Cardiac fibroblast (primary cell): Measurements from ENCODE around the gene STON2.

Source experiments
- DNase-seq, 2 donors: peaks; one replicate each; pipeline versions ENCODE4 v3.0.0 to v3.0.0-alpha.2; 2010; ENCODE audit warnings: low read depth in 2 of 2
- H3K4me3 ChIP-seq, 2 donors: replicated peaks in 1 of 2; 1 replicate in 1 of 2; 2 replicates in 1 of 2; pipeline ENCODE4 v1.5.1; 2011; ENCODE audit warnings: low read depth in 2 of 2, low read length in 2 of 2, mild to moderate bottlenecking in 2 of 2, moderate library complexity in 1 of 2
- CTCF ChIP-seq: IDR thresholded peaks from one replicate; pipeline ENCODE4 v1.5.1; 2011; ENCODE audit warnings: low read depth, mild to moderate bottlenecking, low read length, inconsistent platforms

STON2 gene

GRCh38 chr14:81408595-81408994, 8.5 kb upstream of the STON2 start:
- DNase-seq, result no peak
- H3K4me3 ChIP-seq, result no peak overlapping the region
- TF ChIP-seq CTCF, result no peak

- peak; percentile 56 to 76 for DNase-seq
- no peak overlapping the region for H3K4me3 ChIP-seq
- no peak for TF ChIP-seq CTCF
Measured at GRCh38 chr14:81406863-81407262, 6.7 kb upstream of the STON2 start.

GRCh38 chr14:81402123-81402495, 2.0 kb upstream of the STON2 start:
- DNase-seq, result peak; percentile 26 to 49
- TF ChIP-seq CTCF, result no peak
- no peak overlapping the region for H3K4me3 ChIP-seq

GRCh38 chr14:81401420-81402122, 1.4 kb upstream of the STON2 start:
- TF ChIP-seq CTCF, result no peak
- DNase-seq, result peak; percentile 76 to 95
- no peak overlapping the region for H3K4me3 ChIP-seq

GRCh38 chr14:81400852-81401251, 728 bp upstream of the STON2 start:
- H3K4me3 ChIP-seq, result no peak overlapping the region
- no peak for TF ChIP-seq CTCF
- peak; percentile 95 to 99 for DNase-seq

- no peak for TF ChIP-seq CTCF
- H3K4me3 ChIP-seq, result no peak overlapping the region
- DNase-seq, result no peak
Measured at GRCh38 chr14:81398196-81398891, 1.8 kb downstream of the STON2 start.
